ENCODE data around the gene SH3D19. TPM values are rescaled to one million over a fixed set of nuclear protein-coding genes. Genes with fewer than 3 reads are reported as not detected.

The SH3D19 gene
- total RNA-seq, 1 experiment from 2014 or later, result 29.7 TPM

- H3K14ac ChIP-seq (ENCODE audit: insufficient read depth, low read length), result no peak overlapping the region
- H3K4ac ChIP-seq (ENCODE audit: low read depth, low read length), result no peak overlapping the region
- no peak for TF ChIP-seq CTCF (conservative IDR thresholded peaks at IDR 0.05)
- H3K56ac ChIP-seq (ENCODE audit: insufficient read length, low read depth, low read length), result no peak overlapping the region
- Mint-ChIP-seq H3K9me3 (no peaks in the 10 kb centered on the region), H3K27ac (no peak overlapping the region), H3K36me3 (ENCODE audit: insufficient read depth in 1 of 3, low read depth in 3 of 3) (no peaks in the 10 kb centered on the region), H3K4me1 (no peaks in the 10 kb centered on the region), H3K27me3 (ENCODE audit: low read depth) (no peaks in the 10 kb centered on the region), H3K4me3 (no peak overlapping the region)
- no peak overlapping the region for H4K91ac ChIP-seq (ENCODE audit: insufficient read length, low read depth, low read length)
- no peak overlapping the region for H2BK12ac ChIP-seq (ENCODE audit: insufficient read length, low read depth, low read length)
- no peaks in the 10 kb centered on the region for H3K23me2 ChIP-seq (ENCODE audit: insufficient read length, low read depth, low read length, poor library complexity, severe bottlenecking)
- H3K79me1 ChIP-seq (ENCODE audit: insufficient read depth, low read depth, low read length, poor library complexity, severe bottlenecking), result no peaks in the 10 kb centered on the region
- no peaks in the 10 kb centered on the region for H3K9me3 ChIP-seq (ENCODE audit: control insufficient read depth, low read depth, low read length)
- H4K5ac ChIP-seq (ENCODE audit: insufficient read length, low read depth, low read length), result no peak overlapping the region
- no peak overlapping the region for H3K9ac ChIP-seq (ENCODE audit: extremely low read depth, insufficient read length, low read length)
- H2BK5ac ChIP-seq (ENCODE audit: insufficient read length, low read length), result no peak overlapping the region
- no peak overlapping the region for H3T11ph ChIP-seq (ENCODE audit: low read length)
- H2AK5ac ChIP-seq (ENCODE audit: insufficient read length, low read length), result no peak overlapping the region
- H3K79me2 ChIP-seq (ENCODE audit: insufficient read depth, low read length), result no peaks in the 10 kb centered on the region
- H2BK15ac ChIP-seq (ENCODE audit: low read depth, low read length), result no peak overlapping the region
- no peak overlapping the region for H2BK20ac ChIP-seq (ENCODE audit: low read depth, low read length, poor library complexity, severe bottlenecking)
- no peak overlapping the region for H2BK120ac ChIP-seq (ENCODE audit: low read depth, low read length, poor library complexity, severe bottlenecking)
- H3K4me1 ChIP-seq (ENCODE audit: insufficient read depth, low read length), result no peaks in the 10 kb centered on the region
- H3K23ac ChIP-seq (ENCODE audit: insufficient read length, low read depth, low read length), result no peak overlapping the region
- H4K20me1 ChIP-seq (ENCODE audit: control insufficient read depth, insufficient read depth, insufficient read length), result no peaks in the 10 kb centered on the region
- H2AFZ ChIP-seq (ENCODE audit: low read length), result no peak overlapping the region
- H3K27ac ChIP-seq (ENCODE audit: insufficient read length, low read depth, low read length), result no peak overlapping the region
- H3K18ac ChIP-seq (ENCODE audit: insufficient read length, low read depth, low read length), result no peak overlapping the region
- no peak overlapping the region for H3K4me2 ChIP-seq (ENCODE audit: insufficient read depth, insufficient read length, low read length)
- DNase-seq, result no peak
- H3K27me3 ChIP-seq (ENCODE audit: insufficient read depth, low read length), result no peaks in the 10 kb centered on the region
- H4K8ac ChIP-seq (replicated peaks; ENCODE audit: insufficient read length, low read depth, low read length), result no peak overlapping the region
These were observed 250.9 kb downstream of the SH3D19 start for GRCh38 chr4:151074416-151074916.

Other genes starting within 250 kb of the SH3D19 start
- 2,679 and 2,686 TPM in 2 replicates for gene RPS3A, start 226.0 kb downstream of the SH3D19 start, total RNA-seq (2021)
- gene PRSS48, start 48.4 kb downstream of the SH3D19 start, total RNA-seq (2021), result not detected in 2 replicates
- 24.9 and 28.2 TPM in 2 replicates for gene FHIP1A, start 83.6 kb upstream of the SH3D19 start, total RNA-seq (2021)

Measured in H9 (cell line).